K562 (cell line): ENCODE results near the gene MYO9A. TPM values are rescaled to one million over a fixed set of nuclear protein-coding genes. Genes with fewer than 3 reads are reported as not detected.

Experiments used
- ATAC-seq: fragments of 200-7000 bp; cut with Tn5 transposase; 3 replicates; pipeline ENCODE4 v1.9.1; 2020; ENCODE audit warnings: moderate library complexity
- BruUV-seq: library from RNA; stranded (reverse); fragments of 400-500 nt; replicated peaks from 2 replicates; lab custom pipeline; 2021; lab: Mats Ljungman, UMichigan
- CTCF ChIA-PET: fragments of 300-600 bp; formaldehyde crosslinking; extraction: SDS; loops from one replicate; lab custom pipeline; 2021; ENCODE audit warnings: low intra/inter-chr PET ratio; lab: Yijun Ruan, JAX
- POLR2A ChIA-PET: fragments of 300-600, 350-650 bp; sonication (Branson Sonifier 250); formaldehyde crosslinking; extraction: SDS; loops from one replicate; lab custom pipeline; 2021; ENCODE audit warnings: antibody characterized with exemption, inconsistent platforms; lab: Yijun Ruan, JAX
- DNase-seq, 4 experiments: peaks; one replicate each; pipeline versions ENCODE4 v3.0.0 to v3.0.0-alpha.2; 2011 to 2018; ENCODE audit warnings: low spot score in 3 of 4, mixed read lengths in 3 of 4; ENCODE audit errors: extremely low read depth in 1 of 4
- FAIRE-seq: peaks from 2 replicates; lab custom pipeline; 2011; peaks lifted over from hg19 to GRCh38; lab: Jason Lieb, UNC
- H2AFZ ChIP-seq: 2 replicates; pipeline ENCODE4 v1.6.0; 2011; ENCODE audit warnings: low read depth, low read length, control low read depth, inconsistent platforms
- H3K27ac ChIP-seq: fragments of 200-600 bp; 3 replicates; pipeline ENCODE4 v1.8.0; 2011; ENCODE audit warnings: low read depth, mild to moderate bottlenecking, control low read depth, inconsistent platforms, low read length, moderate library complexity, mixed read lengths; ENCODE audit errors: extremely low read depth
- H3K27me3 ChIP-seq, 2 experiments: fragments of 300-600 bp in 1 of 2; 2 replicates in 1 of 2; 3 replicates in 1 of 2; pipeline versions ENCODE4 v1.6.0 to v1.8.0; 2011; ENCODE audit warnings: inconsistent platforms in 2 of 2, low read length in 2 of 2, mild to moderate bottlenecking in 1 of 2, mixed read lengths in 1 of 2, moderate library complexity in 1 of 2; ENCODE audit not compliant: control insufficient read depth in 2 of 2, insufficient read depth in 2 of 2
- H3K36me3 ChIP-seq: fragments of 300-600 bp; 3 replicates; pipeline ENCODE4 v1.8.0; 2011; ENCODE audit warnings: mild to moderate bottlenecking, low read length, inconsistent platforms; ENCODE audit not compliant: control insufficient read depth, insufficient read depth
- H3K4me1 ChIP-seq, 2 experiments: fragments of 200-600 bp in 1 of 2; replicated peaks in 1 of 2; 2 replicates in 1 of 2; 3 replicates in 1 of 2; pipeline versions ENCODE4 v1.5.1 to v1.8.0; 2011; ENCODE audit warnings: inconsistent platforms in 2 of 2, low read length in 2 of 2, mild to moderate bottlenecking in 1 of 2, mixed read lengths in 1 of 2, moderate library complexity in 1 of 2; ENCODE audit not compliant: control insufficient read depth in 2 of 2, insufficient read depth in 2 of 2
- H3K4me2 ChIP-seq: 2 replicates; pipeline ENCODE4 v1.6.1; 2011; ENCODE audit warnings: low read length, control low read depth, inconsistent platforms, mixed read lengths; ENCODE audit not compliant: insufficient read depth
- H3K4me3 ChIP-seq: fragments of 200-600 bp; sonication (generic), shearing (Covaris generic); 2 replicates; pipeline ENCODE4 v1.5.1; 2016; ENCODE audit warnings: control low read depth, inconsistent platforms
- H3K79me2 ChIP-seq: fragments of 200-600 bp; 3 replicates; pipeline ENCODE4 v1.8.0; 2011; ENCODE audit warnings: low read length, inconsistent platforms; ENCODE audit not compliant: control insufficient read depth, insufficient read depth
- H3K9ac ChIP-seq, 2 experiments: 2 replicates each; pipeline versions ENCODE4 v1.6.0 to v1.6.1; 2011; ENCODE audit warnings: low read depth in 2 of 2, low read length in 2 of 2, control low read depth in 1 of 2, inconsistent platforms in 1 of 2, mild to moderate bottlenecking in 1 of 2, mixed read lengths in 1 of 2; ENCODE audit not compliant: insufficient read depth in 1 of 2
- H3K9me1 ChIP-seq: one replicate; pipeline ENCODE4 v1.6.0; 2011; ENCODE audit warnings: inconsistent platforms, mild to moderate bottlenecking, low read length, moderate library complexity; ENCODE audit not compliant: control insufficient read depth, insufficient read depth
- H3K9me3 ChIP-seq: replicated peaks from 2 replicates; pipeline ENCODE4 v1.5.1; 2011; ENCODE audit warnings: low read depth, low read length, inconsistent platforms; ENCODE audit not compliant: control insufficient read depth, insufficient read depth
- H4K20me1 ChIP-seq: replicated peaks from 2 replicates; pipeline ENCODE4 v1.6.1; 2011; ENCODE audit warnings: low read length, inconsistent platforms, mixed read lengths; ENCODE audit not compliant: control insufficient read depth, insufficient read depth
- HEY1 ChIP-seq: fragments of 250-450 bp; sonication (Bioruptor Pico); IDR thresholded peaks from 2 replicates; pipeline ENCODE4 v1.5.0; 2020; ENCODE audit warnings: mild to moderate bottlenecking, moderate library complexity, borderline replicate concordance
- POLR2H ChIP-seq: IDR thresholded peaks from 2 replicates; pipeline ENCODE4 v1.6.1; 2016; ENCODE audit warnings: missing genetic modification characterization, low read depth, mild to moderate bottlenecking, control low read depth, missing compliant biosample characterization, moderate library complexity
- PTBP1 ChIP-seq: fragments of 200-400 bp; formaldehyde crosslinking; IDR thresholded peaks from 2 replicates; pipeline ENCODE4 v1.6.1; 2017; ENCODE audit warnings: low read depth, low read length
- ZNF124 ChIP-seq: sonication (generic); formaldehyde crosslinking; IDR thresholded peaks from 2 replicates; pipeline ENCODE4 v1.8.1; 2022; ENCODE audit warnings: missing genetic modification reagents
- WGBS: fragments of 100-300 bp; shearing (Covaris generic); methylation state at CpG from one replicate; pipeline ENCODE4 v1.1.6; 2016; ENCODE audit warnings: low coverage, mixed read lengths; ENCODE audit not compliant: insufficient coverage; ENCODE audit errors: missing lambda C conversion rate; 5-methylcytosine and 5-hydroxymethylcytosine counted together
- in situ Hi-C: fragments of 300-500 bp; cut with MboI; formaldehyde crosslinking; loops from 4 replicates; pipeline ENCODE4 v1.15.0; 2018; ENCODE audit warnings: inconsistent platforms, mixed read lengths
- intact Hi-C: fragments of 100-400 bp; cut with micrococcal nuclease; formaldehyde crosslinking; loops from 2 replicates; pipeline ENCODE4 v1.14.2; 2022
- polyA plus RNA-seq, 8 experiments: library from polyadenylated mRNA; depleted of rRNA in 4 of 8; stranded (reverse) in 5 of 8; unstranded in 3 of 8; fragments of >200 nt; fragmentation: Nextera tagmentation in 2 of 8; fragmentation: Illumina TruSeq in 1 of 8; extraction: Ambion mirVana in 2 of 8; extraction: Trizol in 1 of 8; gene quantifications; 2 replicates each; pipeline versions ENCODE4 v1.2.1 to v1.2.3, GENCODE V29; 2011 to 2014; ENCODE audit warnings: inconsistent platforms in 1 of 8, missing spikeins in 1 of 8
- total RNA-seq, 7 experiments: library from RNA; depleted of rRNA in 6 of 7; stranded (reverse); fragments of >200 nt in 6 of 7; fragmentation: Illumina TruSeq in 2 of 7; extraction: Trizol in 2 of 7; gene quantifications; 2 replicates each; pipeline versions ENCODE4 v1.2.1 to v1.2.3, GENCODE V29; 2011 to 2021; ENCODE audit warnings: low replicate concordance in 1 of 7
- TF ChIP-seq, protein P1 (sequence below): sonication (generic); formaldehyde crosslinking; IDR thresholded peaks from 2 replicates; pipeline ENCODE4 v1.8.1; 2023; ENCODE audit warnings: mild to moderate bottlenecking, missing genetic modification reagents, moderate library complexity
- TF ChIP-seq, protein P2 (sequence below): fragments of 450-650 bp; IDR thresholded peaks from 2 replicates; pipeline ENCODE4 v1.6.1; 2016; ENCODE audit warnings: low read depth, mild to moderate bottlenecking, moderate library complexity

The MYO9A gene
- total and polyA plus RNA-seq, 9 of the 15 experiments (the other 6 are each of a cell fraction or from before 2014, with no cell fraction given), result 1.9 to 15.4 (median 5.8) TPM

DNA sequence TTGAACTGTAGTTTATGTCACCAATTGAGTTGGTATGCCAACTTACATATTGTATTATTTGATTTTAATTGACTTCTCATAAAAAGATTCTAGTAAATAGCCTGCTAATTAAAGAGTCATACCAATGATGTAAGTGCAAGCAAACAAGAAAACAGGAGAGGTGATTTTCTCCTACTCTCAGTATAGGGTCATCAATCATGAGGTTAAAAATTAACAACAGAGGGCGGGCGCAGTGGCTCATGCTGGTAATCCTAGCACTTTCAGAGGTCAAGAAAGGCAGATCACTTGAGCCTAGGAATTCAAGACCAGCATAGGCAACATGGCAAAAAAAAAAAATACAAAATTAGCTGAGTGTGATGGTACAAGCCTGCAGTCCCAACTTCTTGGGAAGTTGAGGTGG lies 108.7 kb downstream of the MYO9A start:
- 94% methylated on average over 2 of the region's 2 CpGs for WGBS
- ChIA-PET POLR2A (no interaction called here), CTCF (no interaction called here)
- DNase-seq (no peak), FAIRE-seq (no peak), ATAC-seq (no peak)
- no peaks in the 10 kb centered on the region for H3K79me2 ChIP-seq
- H3K4me1 ChIP-seq, result no peaks in the 10 kb centered on the region
- no peaks in the 10 kb centered on the region for H3K9me1 ChIP-seq
- H3K27me3 ChIP-seq, result no peaks in the 10 kb centered on the region
- H3K9ac ChIP-seq, result no peak overlapping the region
- peaks cover 4% of the 10 kb centered on the region; the same call in 1 of the 3 replicates for H3K36me3 ChIP-seq
- H3K9me3 ChIP-seq, result no peaks in the 10 kb centered on the region
- H2AFZ ChIP-seq, result no peak overlapping the region
- H3K27ac ChIP-seq, result no peak overlapping the region
- H3K4me3 ChIP-seq, result no peak overlapping the region
- in situ Hi-C loops (no loop called here), intact Hi-C loops (no loop called here)
- TF ChIP-seq PTBP1 (no peak), HEY1 (no peak), POLR2H (tag) (no peak), ZNF124 (CRISPR knock-in tag) (no peak)
- TF ChIP-seq, protein P1, sequence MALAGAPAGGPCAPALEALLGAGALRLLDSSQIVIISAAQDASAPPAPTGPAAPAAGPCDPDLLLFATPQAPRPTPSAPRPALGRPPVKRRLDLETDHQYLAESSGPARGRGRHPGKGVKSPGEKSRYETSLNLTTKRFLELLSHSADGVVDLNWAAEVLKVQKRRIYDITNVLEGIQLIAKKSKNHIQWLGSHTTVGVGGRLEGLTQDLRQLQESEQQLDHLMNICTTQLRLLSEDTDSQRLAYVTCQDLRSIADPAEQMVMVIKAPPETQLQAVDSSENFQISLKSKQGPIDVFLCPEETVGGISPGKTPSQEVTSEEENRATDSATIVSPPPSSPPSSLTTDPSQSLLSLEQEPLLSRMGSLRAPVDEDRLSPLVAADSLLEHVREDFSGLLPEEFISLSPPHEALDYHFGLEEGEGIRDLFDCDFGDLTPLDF (CRISPR knock-in tag), result no peak
- TF ChIP-seq, protein P2, sequence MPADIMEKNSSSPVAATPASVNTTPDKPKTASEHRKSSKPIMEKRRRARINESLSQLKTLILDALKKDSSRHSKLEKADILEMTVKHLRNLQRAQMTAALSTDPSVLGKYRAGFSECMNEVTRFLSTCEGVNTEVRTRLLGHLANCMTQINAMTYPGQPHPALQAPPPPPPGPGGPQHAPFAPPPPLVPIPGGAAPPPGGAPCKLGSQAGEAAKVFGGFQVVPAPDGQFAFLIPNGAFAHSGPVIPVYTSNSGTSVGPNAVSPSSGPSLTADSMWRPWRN, result no peak
- TF ChIP-seq, all 486 proteins: peak for 0
- BruUV-seq, result no TSS peak
- H4K20me1 ChIP-seq, result no peaks in the 10 kb centered on the region
- no peak overlapping the region for H3K4me2 ChIP-seq
